Lower lobe of right lung (tissue), 2 donors: Measurements from ENCODE around the gene HTR3D. TPM values are rescaled to one million over a fixed set of nuclear protein-coding genes. Genes with fewer than 3 reads are reported as not detected.

Source experiments
- ATAC-seq, 2 donors: fragments of 200-7000 bp; cut with Tn5 transposase; one replicate each; pipeline ENCODE4 v1.9.1; 2020 to 2022; ENCODE audit warnings: mild to moderate bottlenecking in 2 of 2, moderate library complexity in 2 of 2
- DNase-seq: peaks from one replicate; pipeline ENCODE4 v3.0.0-alpha.2; 2020
- H3K27ac ChIP-seq: fragments of 200-600 bp; one replicate; pipeline ENCODE4 v1.8.0; 2022
- H3K27me3 ChIP-seq: fragments of 200-600 bp; one replicate; pipeline ENCODE4 v1.8.0; 2022; ENCODE audit warnings: low read depth
- H3K36me3 ChIP-seq: fragments of 200-600 bp; one replicate; pipeline ENCODE4 v1.8.0; 2022; ENCODE audit warnings: mild to moderate bottlenecking
- H3K4me1 ChIP-seq: fragments of 200-600 bp; one replicate; pipeline ENCODE4 v1.8.0; 2022
- H3K4me3 ChIP-seq: fragments of 200-600 bp; one replicate; pipeline ENCODE4 v1.8.0; 2022; ENCODE audit warnings: mild to moderate bottlenecking
- H3K9me3 ChIP-seq: fragments of 200-600 bp; one replicate; pipeline ENCODE4 v1.8.0; 2022
- intact Hi-C: fragments of 100-400 bp; cut with DNase I; formaldehyde crosslinking; loops from one replicate; pipeline ENCODE4 v1.11.0; 2022
- total RNA-seq: library from RNA; stranded (reverse); fragmentation: NEBNext Ultra II Directional; extraction: Animal tissue kit (Norgen Biotek cat#: 25700); gene quantifications from one replicate; pipeline ENCODE4 v1.2.1, GENCODE V29; 2021
- TF ChIP-seq, protein P1 (sequence below): fragments of 200-600 bp; IDR thresholded peaks from one replicate; pipeline ENCODE4 v1.8.0; 2022; ENCODE audit warnings: antibody characterized with exemption, mild to moderate bottlenecking
- donor health status: DM: no; HTN: yes; CAD: no; lungs with severe emphysema.

HTR3D gene
- total RNA-seq, 1 donor from 2014 or later = not detected

DNA sequence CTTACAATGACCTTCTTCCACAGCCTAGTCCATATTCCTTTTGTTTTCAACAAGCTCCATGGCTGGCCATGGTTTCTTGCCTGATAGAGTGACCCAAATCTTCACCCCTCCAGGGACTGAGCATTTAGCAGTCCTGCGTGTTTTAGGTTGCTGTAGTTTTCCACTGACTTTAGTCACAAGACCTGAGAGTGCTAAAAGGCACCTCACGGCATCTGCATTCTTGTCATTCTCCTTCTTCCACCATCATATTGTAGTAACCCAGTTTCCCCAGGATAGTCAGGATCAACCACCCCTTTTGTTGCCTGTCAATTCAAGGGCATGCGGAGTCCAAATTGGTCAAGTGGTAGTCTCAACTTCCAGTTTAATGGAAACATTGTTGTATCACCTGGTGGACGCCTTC, 42.1 kb downstream of the HTR3D start:
- no peaks in the 10 kb centered on the region for H3K9me3 ChIP-seq
- H3K4me1 ChIP-seq = no peaks in the 10 kb centered on the region
- H3K27me3 ChIP-seq = no peaks in the 10 kb centered on the region
- DNase-seq (no peak), ATAC-seq (no peak)
- H3K27ac ChIP-seq = no peak overlapping the region
- H3K4me3 ChIP-seq = no peak overlapping the region
- TF ChIP-seq, protein P1, sequence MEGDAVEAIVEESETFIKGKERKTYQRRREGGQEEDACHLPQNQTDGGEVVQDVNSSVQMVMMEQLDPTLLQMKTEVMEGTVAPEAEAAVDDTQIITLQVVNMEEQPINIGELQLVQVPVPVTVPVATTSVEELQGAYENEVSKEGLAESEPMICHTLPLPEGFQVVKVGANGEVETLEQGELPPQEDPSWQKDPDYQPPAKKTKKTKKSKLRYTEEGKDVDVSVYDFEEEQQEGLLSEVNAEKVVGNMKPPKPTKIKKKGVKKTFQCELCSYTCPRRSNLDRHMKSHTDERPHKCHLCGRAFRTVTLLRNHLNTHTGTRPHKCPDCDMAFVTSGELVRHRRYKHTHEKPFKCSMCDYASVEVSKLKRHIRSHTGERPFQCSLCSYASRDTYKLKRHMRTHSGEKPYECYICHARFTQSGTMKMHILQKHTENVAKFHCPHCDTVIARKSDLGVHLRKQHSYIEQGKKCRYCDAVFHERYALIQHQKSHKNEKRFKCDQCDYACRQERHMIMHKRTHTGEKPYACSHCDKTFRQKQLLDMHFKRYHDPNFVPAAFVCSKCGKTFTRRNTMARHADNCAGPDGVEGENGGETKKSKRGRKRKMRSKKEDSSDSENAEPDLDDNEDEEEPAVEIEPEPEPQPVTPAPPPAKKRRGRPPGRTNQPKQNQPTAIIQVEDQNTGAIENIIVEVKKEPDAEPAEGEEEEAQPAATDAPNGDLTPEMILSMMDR = no peak
- intact Hi-C loops = no loop called here
- H3K36me3 ChIP-seq = no peaks in the 10 kb centered on the region

DNA sequence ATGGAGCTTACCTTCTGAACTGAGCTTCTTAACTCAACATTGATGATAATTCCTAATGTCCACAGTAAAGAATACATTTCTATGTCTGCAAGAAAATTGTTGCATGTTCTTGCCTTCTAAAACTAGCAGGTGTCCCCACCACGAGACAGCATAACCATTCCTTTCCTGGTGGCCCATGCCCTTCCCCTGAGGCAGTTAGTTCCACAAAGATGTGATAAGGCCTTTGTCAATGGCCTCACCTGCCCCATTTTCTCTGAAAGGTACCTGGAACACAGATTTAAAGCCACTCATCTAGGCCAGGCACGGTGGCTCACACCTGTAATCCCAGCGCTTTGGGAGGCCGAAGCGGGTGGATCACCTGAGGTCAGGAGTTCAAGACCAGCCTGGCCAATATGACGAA, 44.4 kb downstream of the HTR3D start:
- no peaks in the 10 kb centered on the region for H3K4me1 ChIP-seq
- H3K27ac ChIP-seq = no peak overlapping the region
- intact Hi-C loops = no loop called here
- H3K27me3 ChIP-seq = no peaks in the 10 kb centered on the region
- H3K4me3 ChIP-seq = no peak overlapping the region
- DNase-seq (no peak), ATAC-seq (no peak)
- no peaks in the 10 kb centered on the region for H3K9me3 ChIP-seq
- H3K36me3 ChIP-seq = no peaks in the 10 kb centered on the region
- TF ChIP-seq, protein P1 = no peak

DNA sequence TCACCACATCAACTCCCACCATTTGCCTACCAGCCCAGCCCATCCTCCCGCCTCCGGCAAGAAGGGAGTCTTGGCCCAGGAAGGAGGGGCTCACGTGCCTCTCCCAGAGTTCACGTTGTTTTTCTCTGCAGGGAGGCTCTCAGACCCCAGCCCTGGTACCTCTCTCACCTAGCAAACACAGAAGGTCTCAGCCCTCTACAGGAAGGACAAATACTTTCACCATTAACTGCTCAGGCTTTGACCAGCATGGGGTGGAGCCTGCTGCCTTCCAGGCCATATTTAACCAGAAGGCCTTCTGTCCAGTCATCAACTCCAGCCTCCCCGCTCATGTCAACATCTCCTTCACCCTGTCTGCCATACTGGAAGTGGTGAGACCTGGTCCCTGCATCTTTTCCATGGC, 46.3 kb downstream of the HTR3D start:
- TF ChIP-seq, protein P1 = no peak
- no peak for DNase-seq
- ATAC-seq = no peak
- H3K27ac ChIP-seq = no peak overlapping the region
- H3K36me3 ChIP-seq = no peaks in the 10 kb centered on the region
- no peaks in the 10 kb centered on the region for H3K9me3 ChIP-seq
- H3K4me3 ChIP-seq = no peak overlapping the region
- intact Hi-C loops = no loop called here
- no peaks in the 10 kb centered on the region for H3K4me1 ChIP-seq
- no peaks in the 10 kb centered on the region for H3K27me3 ChIP-seq

DNA sequence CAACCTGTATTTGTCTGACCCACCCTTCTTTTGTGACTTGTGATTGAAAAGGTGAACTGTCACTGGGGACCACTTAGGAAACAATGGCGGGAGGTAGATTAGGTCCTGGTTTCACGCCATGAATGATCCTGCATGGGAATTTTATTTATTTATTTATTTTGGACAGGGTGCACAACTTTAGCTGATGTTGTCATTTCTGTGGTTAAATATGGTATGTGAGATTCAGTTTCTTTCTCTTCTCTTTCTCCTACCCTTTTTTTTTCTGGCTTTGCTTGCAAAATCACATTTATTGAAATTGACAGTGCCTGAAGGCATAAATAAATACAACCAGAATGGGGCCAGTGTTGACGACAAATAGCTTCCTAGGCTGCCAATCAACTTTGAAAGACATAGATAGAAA, 47.3 kb downstream of the HTR3D start:
- H3K27ac ChIP-seq = no peak overlapping the region
- no peaks in the 10 kb centered on the region for H3K4me1 ChIP-seq
- intact Hi-C loops = no loop called here
- no peaks in the 10 kb centered on the region for H3K36me3 ChIP-seq
- TF ChIP-seq, protein P1 = no peak
- no peak for ATAC-seq
- no peak for DNase-seq
- H3K9me3 ChIP-seq = no peaks in the 10 kb centered on the region
- H3K4me3 ChIP-seq = no peak overlapping the region
- H3K27me3 ChIP-seq = no peaks in the 10 kb centered on the region

DNA sequence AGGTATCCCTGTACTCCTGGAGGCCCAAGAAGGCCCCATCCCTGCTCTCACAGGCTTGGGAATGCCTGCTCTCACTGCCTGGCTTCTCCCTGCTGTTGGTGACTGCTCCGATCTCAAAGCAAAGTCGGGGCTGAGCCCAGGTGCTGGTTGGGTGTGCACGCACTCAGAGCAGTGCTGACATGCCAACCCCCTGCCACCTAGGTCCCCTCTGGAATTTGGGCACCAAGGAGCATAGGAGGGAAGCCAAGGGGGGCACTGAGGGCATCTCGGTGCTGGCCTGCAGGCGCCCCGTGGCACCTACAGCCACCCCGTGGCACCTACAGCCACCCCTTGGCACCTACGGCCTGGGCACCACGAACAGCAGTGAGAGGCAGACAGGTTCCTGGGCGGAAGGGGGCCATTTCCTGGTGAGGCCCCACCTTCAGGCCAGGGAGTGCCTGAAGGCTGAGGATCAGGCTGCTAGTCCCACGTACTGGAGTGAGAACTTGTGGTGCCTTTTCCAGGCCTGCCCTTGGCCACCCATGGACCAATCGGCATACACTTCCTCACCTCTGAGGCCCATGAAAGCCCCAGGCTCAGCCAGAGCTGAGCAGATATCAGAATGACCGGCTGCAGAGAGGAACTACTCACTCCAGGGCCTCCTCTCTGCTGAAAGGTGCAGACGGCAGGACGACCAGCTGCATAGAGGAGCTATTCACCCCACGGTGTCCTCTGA, 49.7 kb downstream of the HTR3D start:
- Histone ChIP-seq H3K9me3 (no peaks in the 10 kb centered on the region), H3K4me3 (no peak overlapping the region), H3K4me1 (no peaks in the 10 kb centered on the region), H3K27me3 (no peaks in the 10 kb centered on the region), H3K27ac (no peak overlapping the region), H3K36me3 (no peaks in the 10 kb centered on the region)
- intact Hi-C loops = no loop called here
- DNase-seq = no peak
- TF ChIP-seq, protein P1 = no peak
- ATAC-seq = no peak
